Mesothelial cell of epicardium (in vitro differentiated cells): ENCODE measurements around the gene UNC45B. TPM values are rescaled to one million over a fixed set of nuclear protein-coding genes. Genes with fewer than 3 reads are reported as not detected.
"Not testable (repeated sequence)": the region's sequence is repeated elsewhere in the genome, so short reads cannot be mapped to it uniquely, and the experiment has no call there.

Experiments used
- DNase-seq, 2 experiments: peaks; one replicate each; pipeline ENCODE4 v3.0.0; 2021; ENCODE audit warnings: low spot score in 2 of 2; ENCODE audit not compliant: unreplicated experiment in 2 of 2
- H3K27ac Mint-ChIP-seq: 2 replicates; pipeline ENCODE4 v1.8.0; 2021; ENCODE audit warnings: mixed read lengths
- H3K27me3 Mint-ChIP-seq: 2 replicates; pipeline ENCODE4 v1.8.0; 2021; ENCODE audit warnings: low read depth, mixed read lengths
- H3K36me3 Mint-ChIP-seq: 2 replicates; pipeline ENCODE4 v1.8.0; 2021; ENCODE audit warnings: mixed read lengths
- H3K4me1 Mint-ChIP-seq: 2 replicates; pipeline ENCODE4 v1.8.0; 2021; ENCODE audit warnings: mixed read lengths
- H3K4me3 Mint-ChIP-seq: 2 replicates; pipeline ENCODE4 v1.8.0; 2021; ENCODE audit warnings: mild to moderate bottlenecking, moderate library complexity, mixed read lengths
- H3K9me3 Mint-ChIP-seq: 2 replicates; pipeline ENCODE4 v1.8.0; 2021; ENCODE audit warnings: mixed read lengths
- CTCF ChIP-seq: fragments of 200-600 bp; sonication (generic); IDR thresholded peaks from one replicate; pipeline ENCODE4 v1.5.0; 2021; ENCODE audit warnings: antibody characterized with exemption; ENCODE audit not compliant: unreplicated experiment
- total RNA-seq: library from RNA; stranded (reverse); gene quantifications from 3 replicates; pipeline ENCODE4 v1.2.1, GENCODE V29; 2021

Gene UNC45B
- total RNA-seq, 1 donor from 2014 or later: not detected

- no peaks in the 10 kb centered on the region for H3K36me3 Mint-ChIP-seq
- peaks cover 3% of the 10 kb centered on the region for H3K4me1 Mint-ChIP-seq
- H3K9me3 Mint-ChIP-seq: no peaks in the 10 kb centered on the region
- H3K27me3 Mint-ChIP-seq: peaks cover 6% of the 10 kb centered on the region
- no peak overlapping the region for H3K4me3 Mint-ChIP-seq
- DNase-seq: no peak
- no peak overlapping the region for H3K27ac Mint-ChIP-seq
- no peak for TF ChIP-seq CTCF
Measured at GRCh38 chr17:35169835-35170363, 22.3 kb downstream of the UNC45B start.

GRCh38 chr17:35170968-35171771, 23.6 kb downstream of the UNC45B start:
- Mint-ChIP-seq H3K36me3 (no peaks in the 10 kb centered on the region), H3K27me3 (peaks cover 12% of the 10 kb centered on the region), H3K27ac (no peak overlapping the region), H3K4me3 (no peak overlapping the region), H3K9me3 (no peaks in the 10 kb centered on the region), H3K4me1 (peaks cover 2% of the 10 kb centered on the region)
- no peak for DNase-seq
- TF ChIP-seq CTCF: no peak

- no peak for TF ChIP-seq CTCF
- peaks cover 13% of the 10 kb centered on the region for H3K27me3 Mint-ChIP-seq
- H3K9me3 Mint-ChIP-seq: no peaks in the 10 kb centered on the region
Measured at GRCh38 chr17:35171834-35172233, 24.2 kb downstream of the UNC45B start.

GRCh38 chr17:35172321-35172720, 24.7 kb downstream of the UNC45B start:
- not testable (repeated sequence) for H3K9me3 Mint-ChIP-seq, H3K4me1 Mint-ChIP-seq, DNase-seq, H3K4me3 Mint-ChIP-seq, H3K27ac Mint-ChIP-seq, H3K36me3 Mint-ChIP-seq
- H3K27me3 Mint-ChIP-seq: peaks cover 13% of the 10 kb centered on the region

More at GRCh38 chr17:35171834-35172233, 24.2 kb downstream of the UNC45B start:
- H3K4me1 Mint-ChIP-seq: no peaks in the 10 kb centered on the region
- DNase-seq: no peak
- no peak overlapping the region for H3K4me3 Mint-ChIP-seq
- H3K36me3 Mint-ChIP-seq: no peaks in the 10 kb centered on the region
- H3K27ac Mint-ChIP-seq: no peak overlapping the region

- Mint-ChIP-seq H3K36me3 (no peaks in the 10 kb centered on the region), H3K27ac (no peak overlapping the region), H3K27me3 (peaks cover 16% of the 10 kb centered on the region), H3K4me3 (no peak overlapping the region), H3K4me1 (no peaks in the 10 kb centered on the region), H3K9me3 (peaks cover 4% of the 10 kb centered on the region)
- no peak for TF ChIP-seq CTCF
- no peak for DNase-seq
Measured at GRCh38 chr17:35174835-35175334, 27.3 kb downstream of the UNC45B start.
